OCI-LY3 (cell line): Measurements from ENCODE around the gene PRDX3.

Experiments
- H2AFZ ChIP-seq: fragments of 200-600, 300-600 bp; shearing (Covaris generic); 2 replicates; pipeline ENCODE4 v1.6.0; 2014; ENCODE audit warnings: antibody characterized with exemption, low read depth, low read length
- H3K27ac ChIP-seq: fragments of 200-600, 300-600 bp; sonication (generic); 2 replicates; pipeline ENCODE4 v1.5.1; 2014; ENCODE audit warnings: mild to moderate bottlenecking, low read length, moderate library complexity, mixed read lengths
- H3K27me3 ChIP-seq: fragments of 200-600, 300-600 bp; sonication (generic); 2 replicates; pipeline ENCODE4 v1.6.1; 2014; ENCODE audit warnings: low read depth, low read length, mixed read lengths
- H3K36me3 ChIP-seq: fragments of 200-600, 300-600 bp; sonication (generic); replicated peaks from 2 replicates; pipeline ENCODE3; 2014; ENCODE audit warnings: low read depth, low read length, mixed read lengths
- H3K4me1 ChIP-seq: fragments of 300-600, 200-600 bp; sonication (generic); 2 replicates; pipeline ENCODE4 v1.6.1; 2014; ENCODE audit warnings: low read length, mixed read lengths
- H3K4me2 ChIP-seq: fragments of 200-600, 300-600 bp; sonication (generic); 2 replicates; pipeline ENCODE4 v1.6.1; 2014; ENCODE audit warnings: low read length, mixed read lengths
- H3K4me3 ChIP-seq: fragments of 300-600, 200-600 bp; sonication (generic); 2 replicates; pipeline ENCODE4 v1.5.1; 2014; ENCODE audit warnings: antibody characterized with exemption, mild to moderate bottlenecking, low read length, moderate library complexity
- H3K79me2 ChIP-seq: fragments of 300-600, 200-600 bp; shearing (Covaris generic); 2 replicates; pipeline ENCODE4 v1.6.1; 2014; ENCODE audit warnings: mild to moderate bottlenecking, low read length, mixed read lengths
- H3K9ac ChIP-seq: fragments of 300-600, 200-600 bp; shearing (Covaris generic); 2 replicates; pipeline ENCODE4 v1.6.0; 2014; ENCODE audit warnings: mild to moderate bottlenecking, low read length, moderate library complexity
- H3K9me3 ChIP-seq: fragments of 200-600, 300-600 bp; shearing (Covaris generic); 2 replicates; pipeline ENCODE4 v1.6.1; 2014; ENCODE audit warnings: low read length, mixed read lengths; ENCODE audit not compliant: insufficient read depth
- H4K20me1 ChIP-seq: fragments of 200-600, 300-600 bp; sonication (generic); 2 replicates; pipeline ENCODE4 v1.6.1; 2016; ENCODE audit warnings: low read length, mixed read lengths; ENCODE audit not compliant: insufficient read depth
- EZH2phosphoT487 ChIP-seq: fragments of 200-600 bp; shearing (Covaris generic); IDR thresholded peaks from 2 replicates; pipeline ENCODE4 v1.6.1; 2018; ENCODE audit warnings: antibody characterized with exemption, mixed run types, low read depth
- TF ChIP-seq, protein P1 (sequence below): fragments of 200-600, 300-600 bp; sonication (generic); IDR thresholded peaks from 2 replicates; pipeline ENCODE4 v1.5.1; 2014; ENCODE audit warnings: antibody characterized with exemption, low read length, low read depth

The PRDX3 gene

DNA sequence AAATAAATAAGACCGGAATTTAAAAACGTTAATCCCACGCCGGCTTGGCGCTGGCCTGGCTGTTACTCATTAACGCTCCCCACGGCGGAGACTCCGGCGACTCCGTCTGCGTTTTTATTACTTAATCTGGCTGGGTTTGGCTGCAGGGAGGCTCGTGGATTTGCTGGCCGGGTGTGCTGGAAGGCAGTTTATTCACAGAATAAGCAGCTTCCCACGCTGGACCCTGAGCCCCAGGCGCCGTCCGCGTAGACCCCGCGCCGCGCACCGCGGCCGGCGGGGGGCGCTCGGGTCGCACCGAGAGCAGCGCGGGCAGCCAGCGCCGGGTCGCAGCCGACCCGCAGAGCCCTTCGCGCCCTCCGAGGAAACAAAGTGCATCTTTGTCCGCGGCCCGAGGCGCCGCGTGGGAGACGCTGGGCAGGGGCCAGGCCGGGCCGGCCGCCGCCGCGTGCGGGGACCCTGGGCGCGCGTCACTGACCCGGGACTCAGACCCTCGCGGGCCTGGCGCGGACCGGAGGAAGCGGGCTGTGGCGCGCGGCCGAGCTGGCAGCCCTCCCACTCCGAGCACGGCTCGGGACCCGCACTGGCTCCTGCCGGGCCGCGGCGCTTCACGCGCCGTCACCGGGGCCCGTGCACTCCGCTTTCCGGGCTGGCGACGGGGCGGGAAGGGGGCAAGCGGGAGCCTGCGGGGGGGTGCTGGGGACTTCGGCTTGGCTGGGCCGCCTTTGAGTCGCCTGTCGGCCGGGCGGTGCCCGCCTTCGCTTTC is 28.2 kb upstream of the PRDX3 start:
- TF ChIP-seq, protein P1, sequence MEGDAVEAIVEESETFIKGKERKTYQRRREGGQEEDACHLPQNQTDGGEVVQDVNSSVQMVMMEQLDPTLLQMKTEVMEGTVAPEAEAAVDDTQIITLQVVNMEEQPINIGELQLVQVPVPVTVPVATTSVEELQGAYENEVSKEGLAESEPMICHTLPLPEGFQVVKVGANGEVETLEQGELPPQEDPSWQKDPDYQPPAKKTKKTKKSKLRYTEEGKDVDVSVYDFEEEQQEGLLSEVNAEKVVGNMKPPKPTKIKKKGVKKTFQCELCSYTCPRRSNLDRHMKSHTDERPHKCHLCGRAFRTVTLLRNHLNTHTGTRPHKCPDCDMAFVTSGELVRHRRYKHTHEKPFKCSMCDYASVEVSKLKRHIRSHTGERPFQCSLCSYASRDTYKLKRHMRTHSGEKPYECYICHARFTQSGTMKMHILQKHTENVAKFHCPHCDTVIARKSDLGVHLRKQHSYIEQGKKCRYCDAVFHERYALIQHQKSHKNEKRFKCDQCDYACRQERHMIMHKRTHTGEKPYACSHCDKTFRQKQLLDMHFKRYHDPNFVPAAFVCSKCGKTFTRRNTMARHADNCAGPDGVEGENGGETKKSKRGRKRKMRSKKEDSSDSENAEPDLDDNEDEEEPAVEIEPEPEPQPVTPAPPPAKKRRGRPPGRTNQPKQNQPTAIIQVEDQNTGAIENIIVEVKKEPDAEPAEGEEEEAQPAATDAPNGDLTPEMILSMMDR: peak; percentile 47
- no peak for TF ChIP-seq EZH2phosphoT487
- H3K27ac ChIP-seq: peak overlapping the region; percentile 61

DNA sequence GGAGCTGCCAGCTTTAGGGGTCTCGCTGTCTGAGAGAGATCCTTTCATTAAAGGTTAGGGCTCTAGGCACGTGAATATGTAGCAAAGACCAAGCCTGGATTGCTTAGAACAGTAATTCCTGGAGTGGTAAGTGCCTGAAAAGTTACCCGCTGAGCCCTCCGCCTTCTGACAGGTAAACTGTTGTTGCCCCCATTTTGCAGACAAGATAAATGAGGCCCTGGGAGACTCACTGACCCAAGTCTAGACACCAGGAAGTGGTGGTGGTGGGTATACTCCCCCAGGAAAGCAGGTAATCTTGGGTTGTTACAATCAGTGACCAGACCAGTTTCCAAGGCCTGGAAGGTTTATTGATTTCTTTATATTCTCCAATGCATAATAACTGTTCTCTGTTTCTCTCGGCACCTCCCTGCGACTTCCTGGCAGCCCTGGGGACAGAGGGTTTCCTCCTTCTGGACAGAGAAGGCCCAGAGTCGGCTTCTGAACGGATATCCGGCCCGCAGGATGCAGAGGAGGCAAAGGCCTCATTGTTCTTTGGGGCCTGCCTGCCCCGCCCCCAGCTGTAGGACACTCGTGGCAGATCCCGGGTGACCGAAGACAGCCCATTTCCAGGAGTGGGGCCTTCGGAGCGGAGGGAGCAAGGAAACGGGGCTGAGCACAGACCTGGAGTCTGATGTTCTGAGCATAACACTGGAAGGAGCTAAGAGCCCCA is 27.4 kb upstream of the PRDX3 start:
- Histone ChIP-seq H3K4me2 (peak overlapping the region; percentile 89), H3K27ac (no peak overlapping the region)

More for the DNA sequence above, 28.2 kb upstream of the PRDX3 start:
- Histone ChIP-seq H3K9ac (peak overlapping the region; percentile 81), H3K36me3 (no peaks in the 10 kb centered on the region), H3K4me2 (peak overlapping the region; percentile 89), H3K9me3 (no peaks in the 10 kb centered on the region), H3K4me3 (peak overlapping the region; percentile 89), H3K27me3 (no peaks in the 10 kb centered on the region), H3K79me2 (no peaks in the 10 kb centered on the region), H4K20me1 (no peaks in the 10 kb centered on the region), H3K4me1 (peaks cover 25% of the 10 kb centered on the region), H2AFZ (peak overlapping the region; percentile 97)

DNA sequence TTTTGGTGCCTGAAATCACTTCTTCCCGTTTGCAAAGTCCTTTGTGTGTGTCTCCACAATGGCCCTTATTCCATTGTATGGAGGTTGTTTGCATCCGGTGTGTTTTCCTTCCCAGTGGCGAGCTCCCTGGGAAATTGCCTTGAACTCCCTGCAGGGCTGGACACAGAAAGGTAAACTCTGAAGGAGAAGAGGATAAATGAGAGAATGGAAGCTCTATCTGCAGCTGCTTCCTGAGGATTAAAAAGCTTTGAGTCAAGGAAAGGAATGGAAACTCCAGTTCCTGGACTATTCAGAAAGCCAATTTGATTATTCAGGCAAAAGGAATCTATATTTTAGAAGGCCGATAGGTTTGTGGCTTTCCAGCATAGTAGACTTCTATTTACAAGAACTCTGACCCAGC is 24.4 kb upstream of the PRDX3 start:
- TF ChIP-seq, protein P1: no peak
- TF ChIP-seq EZH2phosphoT487: no peak
- no peaks in the 10 kb centered on the region for H3K9me3 ChIP-seq
- peaks cover 6% of the 10 kb centered on the region; the same call in 1 of the 2 replicates for H3K4me1 ChIP-seq
- H2AFZ ChIP-seq: no peak overlapping the region
- no peaks in the 10 kb centered on the region for H3K36me3 ChIP-seq
- no peaks in the 10 kb centered on the region for H4K20me1 ChIP-seq
- no peak overlapping the region for H3K9ac ChIP-seq
- no peaks in the 10 kb centered on the region for H3K79me2 ChIP-seq
- H3K27ac ChIP-seq: no peak overlapping the region
- no peak overlapping the region for H3K4me2 ChIP-seq
- peaks cover 8% of the 10 kb centered on the region for H3K27me3 ChIP-seq
- no peak overlapping the region for H3K4me3 ChIP-seq

More for the DNA sequence above, 27.4 kb upstream of the PRDX3 start:
- H3K36me3 ChIP-seq: no peaks in the 10 kb centered on the region
- TF ChIP-seq, protein P1: no peak
- no peak for TF ChIP-seq EZH2phosphoT487
- peak overlapping the region; percentile 54 for H3K9ac ChIP-seq
- no peaks in the 10 kb centered on the region for H3K9me3 ChIP-seq
- H2AFZ ChIP-seq: peak overlapping the region; percentile 97
- H4K20me1 ChIP-seq: no peaks in the 10 kb centered on the region
- peaks cover 25% of the 10 kb centered on the region for H3K4me1 ChIP-seq
- no peaks in the 10 kb centered on the region for H3K27me3 ChIP-seq
- H3K4me3 ChIP-seq: peak overlapping the region; percentile 89
- H3K79me2 ChIP-seq: no peaks in the 10 kb centered on the region

DNA sequence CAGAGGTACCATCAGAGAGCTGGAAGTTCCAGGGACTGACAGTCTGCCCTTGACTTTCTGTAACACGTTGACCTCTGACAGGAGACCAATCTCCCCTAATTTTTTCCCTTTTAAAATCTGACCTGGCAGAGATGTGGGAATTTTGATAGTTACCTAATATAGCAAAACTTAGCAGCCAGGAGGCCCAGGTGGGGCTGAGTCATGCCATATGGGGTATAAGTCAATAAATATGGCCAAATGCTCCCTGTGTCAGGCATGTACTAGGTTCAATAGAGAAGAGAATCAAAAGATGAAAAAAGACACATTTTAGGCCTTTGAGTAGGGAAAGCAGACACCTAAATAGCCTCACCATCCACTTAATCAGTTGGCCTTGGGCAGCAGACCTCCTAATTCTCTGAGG is 22.6 kb upstream of the PRDX3 start:
- H3K27me3 ChIP-seq: peaks cover 8% of the 10 kb centered on the region
- peaks cover 3% of the 10 kb centered on the region; the same call in 1 of the 2 replicates for H3K4me1 ChIP-seq
- no peak overlapping the region for H2AFZ ChIP-seq
- no peak overlapping the region for H3K4me3 ChIP-seq
- H3K4me2 ChIP-seq: no peak overlapping the region
- TF ChIP-seq EZH2phosphoT487: no peak
- TF ChIP-seq, protein P1: no peak
- H3K9ac ChIP-seq: no peak overlapping the region
- H3K27ac ChIP-seq: no peak overlapping the region
- H4K20me1 ChIP-seq: no peaks in the 10 kb centered on the region
- no peaks in the 10 kb centered on the region for H3K9me3 ChIP-seq
- H3K79me2 ChIP-seq: no peaks in the 10 kb centered on the region
- no peaks in the 10 kb centered on the region for H3K36me3 ChIP-seq
